Heart left ventricle (tissue), 13 donors: Measurements from ENCODE around the gene CETN1.

Source experiments
- CTCF ChIP-seq, 12 donors: fragments of 200-600 bp; sonication (generic) in 4 of 12; IDR thresholded peaks; one replicate each; pipeline versions ENCODE4 v1.5.0 to v1.8.0; 2018 to 2022; ENCODE audit warnings: antibody characterized with exemption in 12 of 12, mild to moderate bottlenecking in 5 of 12
- POLR2A ChIP-seq, 2 donors: fragments of 450-650 bp; IDR thresholded peaks; one replicate each; pipeline ENCODE4 v1.6.1; 2017; ENCODE audit warnings: antibody characterized with exemption in 2 of 2, mild to moderate bottlenecking in 2 of 2, moderate library complexity in 2 of 2
- donor health status: ischemic (EF 13 %, LVEDD 7.1; RV severe dilation, severe dysfunction).
- donor health status: DM: no; HTN: yes; CAD: no.
- donor health status: DM: no; HTN: no; CAD: no.
- donor health status: ischemic (EF 25% LVEDD 6.9; RV normal size, moderate dysfunction).
- donor health status: ischemic (EF 25% LVEDD 5.7; RV mildly dilated, moderate dysfunction).
- donor health status: ischemic (EF 35%, LVEDD 5.7; RV mildly dilated, moderate dysfunction).
- donor health status: nonischemic (EF 11% LVEDD 7.7; RV severe dilation, severe dysfunction).
- donor health status: DM: yes; HTN: yes; CAD: no.
- donor health status: PGD.
- donor health status: ischemic (EF 29% LVEDD 5.4; RV normal size, mild dysfunction).
- donor health status: nonischemic (EF 23%, LVEDD 6.1; RV moderate dilation, normal function).

DNA sequence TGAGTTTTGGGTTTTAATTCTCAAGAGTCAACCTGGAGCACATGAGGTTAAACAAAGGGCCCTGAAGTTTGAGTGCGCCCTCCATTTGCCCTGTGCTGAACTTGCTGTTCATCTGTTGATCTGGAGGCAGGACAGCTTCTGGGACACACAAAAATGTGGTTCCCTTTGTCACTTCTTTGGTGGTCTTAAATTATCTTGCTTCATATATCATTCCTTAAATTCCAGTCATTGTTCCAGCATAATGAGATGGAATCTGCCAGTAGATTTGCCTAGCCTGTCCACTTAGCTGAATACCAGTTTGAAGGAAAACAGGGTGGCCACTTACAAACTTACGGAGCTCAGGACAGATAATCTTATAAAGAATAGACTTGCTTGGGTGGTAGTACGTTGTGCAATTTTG lies 916 bp downstream of the CETN1 start:
- no peak for TF ChIP-seq POLR2A (IDR thresholded peaks at IDR 0.05)
- TF ChIP-seq CTCF (IDR thresholded peaks at IDR 0.05), result no peak
